ENCODE data around the gene KLHL42. TPM values are rescaled to one million over a fixed set of nuclear protein-coding genes. Genes with fewer than 3 reads are reported as not detected.

The KLHL42 gene
- total RNA-seq, 1 experiment from 2014 or later, result 35.8 TPM

- no peaks in the 10 kb centered on the region for H3K23me2 ChIP-seq (ENCODE audit: insufficient read length, low read depth, low read length, poor library complexity, severe bottlenecking)
Observed at GRCh38 chr12:27772328-27773049, 7.5 kb upstream of the KLHL42 start.

More at GRCh38 chr12:27772328-27773049, 7.5 kb upstream of the KLHL42 start:
- no peak overlapping the region for H3K4me2 ChIP-seq (ENCODE audit: insufficient read depth, insufficient read length, low read length)
- Mint-ChIP-seq H3K27me3 (ENCODE audit: low read depth) (no peaks in the 10 kb centered on the region), H3K4me1 (no peaks in the 10 kb centered on the region), H3K9me3 (no peaks in the 10 kb centered on the region), H3K27ac (no peak overlapping the region), H3K36me3 (ENCODE audit: insufficient read depth in 1 of 3, low read depth in 3 of 3) (no peaks in the 10 kb centered on the region), H3K4me3 (no peak overlapping the region)
- H3T11ph ChIP-seq (ENCODE audit: low read length), result no peak overlapping the region
- WGBS (ENCODE audit: extremely low coverage, insufficient read length, low lambda C conversion rate), result no CpG with 5 or more reads among the region's 5 CpGs
- H3K18ac ChIP-seq (ENCODE audit: insufficient read length, low read depth, low read length), result no peak overlapping the region
- no peak overlapping the region for H2BK5ac ChIP-seq (ENCODE audit: insufficient read length, low read length)
- H3K27me3 ChIP-seq (ENCODE audit: insufficient read depth, low read length), result no peaks in the 10 kb centered on the region
- H4K5ac ChIP-seq (ENCODE audit: insufficient read length, low read depth, low read length), result no peak overlapping the region
- H3K79me2 ChIP-seq (ENCODE audit: insufficient read depth, low read length), result no peaks in the 10 kb centered on the region
- no peak for TF ChIP-seq CTCF (conservative IDR thresholded peaks at IDR 0.05)
- DNase-seq, result no peak
- no peak overlapping the region for H3K23ac ChIP-seq (ENCODE audit: insufficient read length, low read depth, low read length)
- H3K9me3 ChIP-seq (ENCODE audit: control insufficient read depth, low read depth, low read length), result no peaks in the 10 kb centered on the region
- H4K20me1 ChIP-seq (ENCODE audit: control insufficient read depth, insufficient read depth, insufficient read length), result no peaks in the 10 kb centered on the region
- H2BK120ac ChIP-seq (ENCODE audit: low read depth, low read length, poor library complexity, severe bottlenecking), result no peak overlapping the region
- H3K4ac ChIP-seq (ENCODE audit: low read depth, low read length), result no peak overlapping the region
- no peak overlapping the region for H4K91ac ChIP-seq (ENCODE audit: insufficient read length, low read depth, low read length)
- no peak overlapping the region for H2AK5ac ChIP-seq (ENCODE audit: insufficient read length, low read length)
- no peaks in the 10 kb centered on the region for H3K4me1 ChIP-seq (ENCODE audit: insufficient read depth, low read length)
- no peak overlapping the region for H3K56ac ChIP-seq (ENCODE audit: insufficient read length, low read depth, low read length)
- H3K79me1 ChIP-seq (ENCODE audit: insufficient read depth, low read depth, low read length, poor library complexity, severe bottlenecking), result no peaks in the 10 kb centered on the region
- H4K8ac ChIP-seq (replicated peaks; ENCODE audit: insufficient read length, low read depth, low read length), result no peak overlapping the region
- H3K27ac ChIP-seq (ENCODE audit: insufficient read length, low read depth, low read length), result no peak overlapping the region
- H3K14ac ChIP-seq (ENCODE audit: insufficient read depth, low read length), result no peak overlapping the region
- no peak overlapping the region for H2AFZ ChIP-seq (ENCODE audit: low read length)
- H2BK12ac ChIP-seq (ENCODE audit: insufficient read length, low read depth, low read length), result no peak overlapping the region
- no peak overlapping the region for H2BK20ac ChIP-seq (ENCODE audit: low read depth, low read length, poor library complexity, severe bottlenecking)
- no peak overlapping the region for H3K9ac ChIP-seq (ENCODE audit: extremely low read depth, insufficient read length, low read length)
- no peak overlapping the region for H2BK15ac ChIP-seq (ENCODE audit: low read depth, low read length)

Measured in H9 (cell line).